H9 (cell line): Measurements from ENCODE around the gene TENM4. TPM values are rescaled to one million over a fixed set of nuclear protein-coding genes. Genes with fewer than 3 reads are reported as not detected.
"Not testable (repeated sequence)": the region's sequence is repeated elsewhere in the genome, so short reads cannot be mapped to it uniquely, and the experiment has no call there.

Source experiments
- DNase-seq: peaks from one replicate; pipeline ENCODE4 v3.0.0-alpha.2; 2017
- H2AFZ ChIP-seq: one replicate; pipeline ENCODE4 v1.6.1; 2013; ENCODE audit warnings: mild to moderate bottlenecking, low read length, control low read depth, moderate library complexity
- H2AK5ac ChIP-seq: 2 replicates; pipeline ENCODE4 v1.6.1; 2013; ENCODE audit warnings: low read length, control low read depth, mixed read lengths; ENCODE audit not compliant: insufficient read length
- H2BK120ac ChIP-seq: one replicate; pipeline ENCODE4 v1.6.1; 2013; ENCODE audit warnings: low read depth, mild to moderate bottlenecking, low read length, control low read depth, inconsistent platforms; ENCODE audit not compliant: poor library complexity, severe bottlenecking
- H2BK12ac ChIP-seq: 2 replicates; pipeline ENCODE4 v1.6.1; 2013; ENCODE audit warnings: low read length, control low read depth, mixed read lengths, low read depth; ENCODE audit not compliant: insufficient read length
- H2BK15ac ChIP-seq: 2 replicates; pipeline ENCODE4 v1.6.1; 2013; ENCODE audit warnings: low read depth, low read length, control low read depth
- H2BK20ac ChIP-seq: one replicate; pipeline ENCODE4 v1.6.1; 2013; ENCODE audit warnings: low read depth, mild to moderate bottlenecking, low read length, control low read depth, inconsistent platforms; ENCODE audit not compliant: poor library complexity, severe bottlenecking
- H2BK5ac ChIP-seq: 2 replicates; pipeline ENCODE4 v1.6.1; 2013; ENCODE audit warnings: low read length, control low read depth, mixed read lengths; ENCODE audit not compliant: insufficient read length
- H3K14ac ChIP-seq: 2 replicates; pipeline ENCODE4 v1.6.1; 2013; ENCODE audit warnings: low read length, control low read depth; ENCODE audit not compliant: insufficient read depth
- H3K18ac ChIP-seq: 2 replicates; pipeline ENCODE4 v1.6.1; 2013; ENCODE audit warnings: low read depth, mild to moderate bottlenecking, mixed read lengths, low read length, control low read depth; ENCODE audit not compliant: insufficient read length
- H3K23ac ChIP-seq: 2 replicates; pipeline ENCODE4 v1.6.1; 2013; ENCODE audit warnings: low read length, control low read depth, mixed read lengths, low read depth; ENCODE audit not compliant: insufficient read length
- H3K23me2 ChIP-seq: 2 replicates; pipeline ENCODE4 v1.6.1; 2013; ENCODE audit warnings: low read depth, mild to moderate bottlenecking, mixed read lengths, low read length, control low read depth; ENCODE audit not compliant: insufficient read length, poor library complexity, severe bottlenecking
- H3K27ac ChIP-seq: 2 replicates; pipeline ENCODE4 v1.5.1; 2013; ENCODE audit warnings: low read length, control low read depth, mixed read lengths, low read depth; ENCODE audit not compliant: insufficient read length
- H3K27me3 ChIP-seq: 2 replicates; pipeline ENCODE4 v1.6.1; 2013; ENCODE audit warnings: low read length, control low read depth, inconsistent platforms; ENCODE audit not compliant: insufficient read depth
- H3K4ac ChIP-seq: 2 replicates; pipeline ENCODE4 v1.6.1; 2013; ENCODE audit warnings: low read depth, mild to moderate bottlenecking, control low read depth, inconsistent platforms, low read length, moderate library complexity
- H3K4me1 ChIP-seq: 2 replicates; pipeline ENCODE4 v1.6.1; 2013; ENCODE audit warnings: low read length, control low read depth, inconsistent platforms; ENCODE audit not compliant: insufficient read depth
- H3K4me2 ChIP-seq: 2 replicates; pipeline ENCODE4 v1.6.1; 2013; ENCODE audit warnings: low read length, control low read depth, mixed read lengths; ENCODE audit not compliant: insufficient read length, insufficient read depth
- H3K56ac ChIP-seq: 2 replicates; pipeline ENCODE4 v1.6.1; 2013; ENCODE audit warnings: low read depth, mild to moderate bottlenecking, mixed read lengths, low read length, control low read depth; ENCODE audit not compliant: insufficient read length
- H3K79me1 ChIP-seq: 2 replicates; pipeline ENCODE4 v1.6.1; 2013; ENCODE audit warnings: low read depth, mild to moderate bottlenecking, moderate library complexity, low read length, control low read depth, inconsistent platforms; ENCODE audit not compliant: insufficient read depth, poor library complexity, severe bottlenecking
- H3K79me2 ChIP-seq: 2 replicates; pipeline ENCODE4 v1.6.1; 2013; ENCODE audit warnings: low read length, control low read depth, inconsistent platforms; ENCODE audit not compliant: insufficient read depth
- H3K9ac ChIP-seq: 2 replicates; pipeline ENCODE4 v1.6.1; 2013; ENCODE audit warnings: low read length, control low read depth, mixed read lengths; ENCODE audit not compliant: insufficient read length; ENCODE audit errors: extremely low read depth
- H3K9me3 ChIP-seq: one replicate; pipeline ENCODE4 v1.6.1; 2013; ENCODE audit warnings: low read depth, low read length, inconsistent platforms; ENCODE audit not compliant: control insufficient read depth
- H3T11ph ChIP-seq: one replicate; pipeline ENCODE4 v1.6.1; 2013; ENCODE audit warnings: mild to moderate bottlenecking, low read length, control low read depth, inconsistent platforms
- H4K20me1 ChIP-seq: one replicate; pipeline ENCODE4 v1.6.1; 2013; ENCODE audit not compliant: control insufficient read depth, insufficient read length, insufficient read depth
- H4K5ac ChIP-seq: 2 replicates; pipeline ENCODE4 v1.6.1; 2013; ENCODE audit warnings: low read depth, mild to moderate bottlenecking, mixed read lengths, low read length, control low read depth; ENCODE audit not compliant: insufficient read length
- H4K8ac ChIP-seq: replicated peaks from 2 replicates; pipeline ENCODE4 v1.6.1; 2013; ENCODE audit warnings: low read length, control low read depth, mixed read lengths, low read depth; ENCODE audit not compliant: insufficient read length
- H4K91ac ChIP-seq: 2 replicates; pipeline ENCODE4 v1.6.1; 2013; ENCODE audit warnings: low read depth, mild to moderate bottlenecking, moderate library complexity, mixed read lengths, low read length, control low read depth; ENCODE audit not compliant: insufficient read length
- H3K27ac Mint-ChIP-seq, 3 experiments: 2 replicates in 2 of 3; 3 replicates in 1 of 3; pipeline ENCODE4 v1.8.0; 2020 to 2021; ENCODE audit warnings: mixed read lengths in 3 of 3, mild to moderate bottlenecking in 1 of 3, moderate library complexity in 1 of 3
- H3K27me3 Mint-ChIP-seq: 2 replicates; pipeline ENCODE4 v1.8.0; 2021; ENCODE audit warnings: low read depth, mild to moderate bottlenecking, moderate library complexity, mixed read lengths
- H3K36me3 Mint-ChIP-seq, 3 experiments: 2 replicates in 2 of 3; 3 replicates in 1 of 3; pipeline ENCODE4 v1.8.0; 2020 to 2021; ENCODE audit warnings: low read depth in 3 of 3, mixed read lengths in 3 of 3; ENCODE audit not compliant: insufficient read depth in 1 of 3
- H3K4me1 Mint-ChIP-seq, 2 experiments: 2 replicates each; pipeline ENCODE4 v1.8.0; 2020; ENCODE audit warnings: mixed read lengths in 2 of 2
- H3K4me3 Mint-ChIP-seq, 2 experiments: 2 replicates in 1 of 2; 3 replicates in 1 of 2; pipeline ENCODE4 v1.8.0; 2020 to 2021; ENCODE audit warnings: mild to moderate bottlenecking in 2 of 2, mixed read lengths in 2 of 2, moderate library complexity in 1 of 2
- H3K9me3 Mint-ChIP-seq, 2 experiments: 2 replicates in 1 of 2; 3 replicates in 1 of 2; pipeline ENCODE4 v1.8.0; 2020; ENCODE audit warnings: mild to moderate bottlenecking in 2 of 2, mixed read lengths in 2 of 2, moderate library complexity in 1 of 2
- WGBS: extraction: QIAGEN DNeasy Blood & Tissue Kit; methylation state at CpG from one replicate; pipeline ENCODE4 v1.1.7; 2013; ENCODE audit warnings: missing lambda C conversion rate, low lambda C conversion rate, mixed read lengths; ENCODE audit not compliant: insufficient read length; ENCODE audit errors: extremely low coverage; 5-methylcytosine and 5-hydroxymethylcytosine counted together
- total RNA-seq: library from RNA; stranded (reverse); gene quantifications from 2 replicates; pipeline ENCODE4 v1.2.1, GENCODE V29; 2021
- TF ChIP-seq, protein P1 (sequence below): fragments of 200-600 bp; sonication (generic); conservative IDR thresholded peaks from 3 replicates; pipeline ENCODE4 v1.8.0; 2021; ENCODE audit warnings: antibody characterized with exemption, mild to moderate bottlenecking

Gene TENM4
- total RNA-seq, 1 experiment from 2014 or later = 4.6 TPM

GRCh38 chr11:79226126-79226525, 214.7 kb downstream of the TENM4 start:
- Histone ChIP-seq H2BK12ac (no peak overlapping the region), H2BK5ac (no peak overlapping the region), H4K8ac (no peak overlapping the region), H3K27ac (no peak overlapping the region), H3K18ac (no peak overlapping the region), H3T11ph (no peak overlapping the region), H3K23me2 (no peaks in the 10 kb centered on the region), H3K79me2 (no peaks in the 10 kb centered on the region), H2AFZ (no peak overlapping the region), H3K4me1 (peaks cover 2% of the 10 kb centered on the region; the same call in 1 of the 2 replicates), H2BK20ac (no peak overlapping the region), H3K56ac (no peak overlapping the region), H4K5ac (no peak overlapping the region), H3K27me3 (no peaks in the 10 kb centered on the region), H3K9ac (no peak overlapping the region), H2AK5ac (no peak overlapping the region), H4K20me1 (no peaks in the 10 kb centered on the region), H3K4ac (no peak overlapping the region), H3K23ac (no peak overlapping the region), H3K14ac (no peak overlapping the region), H3K4me2 (no peak overlapping the region), H4K91ac (no peak overlapping the region), H2BK120ac (no peak overlapping the region), H3K79me1 (no peaks in the 10 kb centered on the region), H2BK15ac (no peak overlapping the region), H3K9me3 (no peaks in the 10 kb centered on the region)
- H3K9me3 Mint-ChIP-seq = peaks cover 5% of the 10 kb centered on the region in 2 experiments; a peak in 2 of 5 replicates
- no peak overlapping the region for H3K4me3 Mint-ChIP-seq
- H3K27ac Mint-ChIP-seq = no peak overlapping the region
- WGBS = no CpG with 5 or more reads among the region's 4 CpGs
- H3K27me3 Mint-ChIP-seq = no peaks in the 10 kb centered on the region; the same call in 1 of the 2 replicates
- no peak for DNase-seq
- TF ChIP-seq, protein P1, sequence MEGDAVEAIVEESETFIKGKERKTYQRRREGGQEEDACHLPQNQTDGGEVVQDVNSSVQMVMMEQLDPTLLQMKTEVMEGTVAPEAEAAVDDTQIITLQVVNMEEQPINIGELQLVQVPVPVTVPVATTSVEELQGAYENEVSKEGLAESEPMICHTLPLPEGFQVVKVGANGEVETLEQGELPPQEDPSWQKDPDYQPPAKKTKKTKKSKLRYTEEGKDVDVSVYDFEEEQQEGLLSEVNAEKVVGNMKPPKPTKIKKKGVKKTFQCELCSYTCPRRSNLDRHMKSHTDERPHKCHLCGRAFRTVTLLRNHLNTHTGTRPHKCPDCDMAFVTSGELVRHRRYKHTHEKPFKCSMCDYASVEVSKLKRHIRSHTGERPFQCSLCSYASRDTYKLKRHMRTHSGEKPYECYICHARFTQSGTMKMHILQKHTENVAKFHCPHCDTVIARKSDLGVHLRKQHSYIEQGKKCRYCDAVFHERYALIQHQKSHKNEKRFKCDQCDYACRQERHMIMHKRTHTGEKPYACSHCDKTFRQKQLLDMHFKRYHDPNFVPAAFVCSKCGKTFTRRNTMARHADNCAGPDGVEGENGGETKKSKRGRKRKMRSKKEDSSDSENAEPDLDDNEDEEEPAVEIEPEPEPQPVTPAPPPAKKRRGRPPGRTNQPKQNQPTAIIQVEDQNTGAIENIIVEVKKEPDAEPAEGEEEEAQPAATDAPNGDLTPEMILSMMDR = no peak
- H3K36me3 Mint-ChIP-seq = peaks cover 0 to 11% (median 5%) of the 10 kb centered on the region in 3 experiments; a peak in 4 of 7 replicates
- peaks cover 16 to 23% of the 10 kb centered on the region in 2 experiments for H3K4me1 Mint-ChIP-seq

- not testable (repeated sequence) for H2BK5ac ChIP-seq
These were observed 218.7 kb downstream of the TENM4 start for GRCh38 chr11:79222163-79222562.

More at GRCh38 chr11:79222163-79222562, 218.7 kb downstream of the TENM4 start:
- peaks cover 6 to 20% of the 10 kb centered on the region in 2 experiments for H3K4me1 Mint-ChIP-seq
- H3K4ac ChIP-seq, H3K14ac ChIP-seq, H4K91ac ChIP-seq, H3K23me2 ChIP-seq, H4K5ac ChIP-seq, DNase-seq, H3K18ac ChIP-seq, H2BK12ac ChIP-seq, H4K8ac ChIP-seq, H3K27me3 Mint-ChIP-seq, H3K56ac ChIP-seq, H3K4me2 ChIP-seq, H3K27ac ChIP-seq, H2BK20ac ChIP-seq, H3T11ph ChIP-seq, H4K20me1 ChIP-seq, H3K4me1 ChIP-seq, H3K9ac ChIP-seq, H3K4me3 Mint-ChIP-seq, H3K27ac Mint-ChIP-seq, H2BK120ac ChIP-seq, H3K9me3 Mint-ChIP-seq, H3K9me3 ChIP-seq, H3K79me2 ChIP-seq, H3K23ac ChIP-seq, H2BK15ac ChIP-seq, H2AFZ ChIP-seq, H2AK5ac ChIP-seq, H3K79me1 ChIP-seq, H3K27me3 ChIP-seq: not testable (repeated sequence)
- peaks cover 0 to 11% (median 5%) of the 10 kb centered on the region in 3 experiments; a peak in 4 of 7 replicates for H3K36me3 Mint-ChIP-seq
- WGBS = no CpG with 5 or more reads among the region's 5 CpGs
